OCI-LY7 (cell line): ENCODE data around the gene C10orf90. TPM values are rescaled to one million over a fixed set of nuclear protein-coding genes. Genes with fewer than 3 reads are reported as not detected.
"Not testable (repeated sequence)": the region's sequence is repeated elsewhere in the genome, so short reads cannot be mapped to it uniquely, and the experiment has no call there.

ENCODE experiments used
- BruUV-seq: library from RNA; stranded (reverse); fragments of 400-500 nt; replicated peaks from 2 replicates; lab custom pipeline; 2021; lab: Mats Ljungman, UMichigan
- CTCF ChIA-PET: fragments of 300-600 bp; sonication (Branson Sonifier 250); formaldehyde crosslinking; loops from one replicate; lab custom pipeline; 2022; ENCODE audit warnings: antibody characterized with exemption; ENCODE audit not compliant: unreplicated experiment; lab: Charles Lee
- POLR2A ChIA-PET: fragments of 300-600 bp; sonication (Branson Sonifier 250); formaldehyde crosslinking; loops from one replicate; lab custom pipeline; 2022; ENCODE audit warnings: antibody characterized with exemption; lab: Charles Lee
- DNase-seq: peaks from one replicate; pipeline ENCODE4 v3.0.0-alpha.2; 2015; ENCODE audit warnings: low spot score
- H2AFZ ChIP-seq: fragments of 200-600 bp; sonication (generic), shearing (Covaris generic); 2 replicates; pipeline ENCODE4 v1.6.1; 2014; ENCODE audit warnings: mild to moderate bottlenecking, antibody characterized with exemption, low read length, moderate library complexity
- H3K27ac ChIP-seq: fragments of 200-600 bp; sonication (generic); 2 replicates; pipeline ENCODE4 v1.5.1; 2014; ENCODE audit warnings: mixed run types, low read depth, mild to moderate bottlenecking, moderate library complexity, low read length, inconsistent platforms; ENCODE audit not compliant: poor library complexity, severe bottlenecking
- H3K36me3 ChIP-seq: fragments of 200-600 bp; sonication (generic); 2 replicates; pipeline ENCODE4 v1.6.1; 2014; ENCODE audit warnings: mild to moderate bottlenecking, antibody characterized with exemption, low read length, moderate library complexity, mixed read lengths; ENCODE audit not compliant: insufficient read depth
- H3K4me1 ChIP-seq: fragments of 200-600 bp; sonication (generic); 2 replicates; pipeline ENCODE4 v1.5.1; 2014; ENCODE audit warnings: mild to moderate bottlenecking, low read length; ENCODE audit not compliant: insufficient read depth, poor library complexity, severe bottlenecking
- H3K4me2 ChIP-seq: fragments of 200-600 bp; sonication (generic); 2 replicates; pipeline ENCODE4 v1.6.1; 2014; ENCODE audit warnings: mild to moderate bottlenecking, low read length
- H3K4me3 ChIP-seq: fragments of 200-600 bp; sonication (generic); 2 replicates; pipeline ENCODE4 v1.5.1; 2014; ENCODE audit warnings: mild to moderate bottlenecking, low read depth, low read length; ENCODE audit not compliant: poor library complexity, severe bottlenecking
- H3K79me2 ChIP-seq: fragments of 200-600 bp; sonication (generic); 2 replicates; pipeline ENCODE4 v1.6.1; 2016; ENCODE audit warnings: low read depth, mild to moderate bottlenecking, low read length, moderate library complexity, mixed read lengths; ENCODE audit not compliant: insufficient read depth
- H3K9me2 ChIP-seq: fragments of 200-600 bp; sonication (generic); 2 replicates; pipeline ENCODE4 v1.6.1; 2016; ENCODE audit warnings: mild to moderate bottlenecking, low read length, mixed read lengths; ENCODE audit not compliant: insufficient read depth
- H3K9me3 ChIP-seq: fragments of 200-600 bp; sonication (generic); 2 replicates; pipeline ENCODE4 v1.6.1; 2014; ENCODE audit warnings: mild to moderate bottlenecking, mixed run types, low read length, mixed read lengths
- H4K20me1 ChIP-seq: fragments of 200-600 bp; sonication (generic); 2 replicates; pipeline ENCODE4 v1.6.1; 2014; ENCODE audit warnings: mild to moderate bottlenecking, antibody characterized with exemption, low read length, moderate library complexity, mixed read lengths; ENCODE audit not compliant: insufficient read depth
- CTCF ChIP-seq: fragments of 200-600 bp; sonication (generic); conservative IDR thresholded peaks from 2 replicates; pipeline ENCODE4 v1.5.1; 2014; ENCODE audit warnings: mild to moderate bottlenecking, antibody characterized with exemption, low read length, moderate library complexity, mixed read lengths
- EZH2phosphoT487 ChIP-seq: fragments of 200-600 bp; sonication (generic); IDR thresholded peaks from 2 replicates; pipeline ENCODE4 v1.6.1; 2018; ENCODE audit warnings: low read depth, borderline replicate concordance, mild to moderate bottlenecking, mixed run types, antibody characterized with exemption, low read length, moderate library complexity, mixed read lengths
- intact Hi-C: fragments of 100-400 bp; cut with micrococcal nuclease; formaldehyde crosslinking; loops from one replicate; pipeline ENCODE4 v1.10.0; 2022; ENCODE audit not compliant: unreplicated experiment
- total RNA-seq, 2 experiments: library from RNA; depleted of rRNA in 1 of 2; stranded (reverse); fragments of >200 nt in 1 of 2; shearing (Covaris generic) in 1 of 2; gene quantifications; 2 replicates each; pipeline ENCODE4 v1.2.3, GENCODE V29; 2014 to 2022

C10orf90 gene
- total RNA-seq, 2 experiments from 2014 or later, result not detected

- Histone ChIP-seq H3K4me1 (no peaks in the 10 kb centered on the region), H3K4me3 (no peak overlapping the region), H3K36me3 (no peaks in the 10 kb centered on the region), H3K4me2 (no peak overlapping the region), H3K9me2 (no peaks in the 10 kb centered on the region), H3K9me3 (no peaks in the 10 kb centered on the region), H3K79me2 (no peaks in the 10 kb centered on the region), H2AFZ (no peak overlapping the region), H3K27ac (no peak overlapping the region), H4K20me1 (no peaks in the 10 kb centered on the region)
- no TSS peak for BruUV-seq
- ChIA-PET CTCF (no interaction called here), POLR2A (no interaction called here)
- intact Hi-C loops, result no loop called here
- no peak for TF ChIP-seq CTCF
- TF ChIP-seq EZH2phosphoT487, result no peak
- DNase-seq, result no peak
Measured at GRCh38 chr10:126558881-126559280, 111.6 kb downstream of the C10orf90 start.

- no TSS peak for BruUV-seq
- intact Hi-C loops, result no loop called here
- Histone ChIP-seq H3K79me2 (no peaks in the 10 kb centered on the region), H3K4me1 (no peaks in the 10 kb centered on the region), H2AFZ (no peak overlapping the region), H3K9me3 (no peaks in the 10 kb centered on the region), H4K20me1 (no peaks in the 10 kb centered on the region), H3K27ac (no peak overlapping the region), H3K9me2 (no peaks in the 10 kb centered on the region), H3K36me3 (no peaks in the 10 kb centered on the region), H3K4me3 (no peak overlapping the region), H3K4me2 (no peak overlapping the region)
- no peak for TF ChIP-seq EZH2phosphoT487
- no peak for TF ChIP-seq CTCF
- ChIA-PET CTCF (no interaction called here), POLR2A (no interaction called here)
- no peak for DNase-seq
Measured at GRCh38 chr10:126551202-126551601, 119.3 kb downstream of the C10orf90 start.

GRCh38 chr10:126550586-126550985 lies 119.9 kb downstream of the C10orf90 start:
- H4K20me1 ChIP-seq, H2AFZ ChIP-seq, H3K4me3 ChIP-seq, H3K36me3 ChIP-seq, H3K9me3 ChIP-seq, intact Hi-C loops, H3K4me1 ChIP-seq, DNase-seq, H3K79me2 ChIP-seq, H3K9me2 ChIP-seq, H3K27ac ChIP-seq, CTCF ChIA-PET, POLR2A ChIA-PET, BruUV-seq, H3K4me2 ChIP-seq: not testable (repeated sequence)
